K562 (cell line): ENCODE results near the gene RNF150. TPM values are rescaled to one million over a fixed set of nuclear protein-coding genes. Genes with fewer than 3 reads are reported as not detected.

ENCODE experiments used
- ATAC-seq: fragments of 200-7000 bp; cut with Tn5 transposase; 3 replicates; pipeline ENCODE4 v1.9.1; 2020; ENCODE audit warnings: moderate library complexity
- BruUV-seq: library from RNA; stranded (reverse); fragments of 400-500 nt; replicated peaks from 2 replicates; lab custom pipeline; 2021; lab: Mats Ljungman, UMichigan
- CTCF ChIA-PET: fragments of 300-600 bp; formaldehyde crosslinking; extraction: SDS; loops from one replicate; lab custom pipeline; 2021; ENCODE audit warnings: low intra/inter-chr PET ratio; lab: Yijun Ruan, JAX
- POLR2A ChIA-PET: fragments of 300-600, 350-650 bp; sonication (Branson Sonifier 250); formaldehyde crosslinking; extraction: SDS; loops from one replicate; lab custom pipeline; 2021; ENCODE audit warnings: antibody characterized with exemption, inconsistent platforms; lab: Yijun Ruan, JAX
- DNase-seq, 4 experiments: peaks; one replicate each; pipeline versions ENCODE4 v3.0.0 to v3.0.0-alpha.2; 2011 to 2018; ENCODE audit warnings: low spot score in 3 of 4, mixed read lengths in 3 of 4; ENCODE audit errors: extremely low read depth in 1 of 4
- FAIRE-seq: peaks from 2 replicates; lab custom pipeline; 2011; peaks lifted over from hg19 to GRCh38; lab: Jason Lieb, UNC
- H2AFZ ChIP-seq: 2 replicates; pipeline ENCODE4 v1.6.0; 2011; ENCODE audit warnings: low read depth, low read length, control low read depth, inconsistent platforms
- H3K27ac ChIP-seq: fragments of 200-600 bp; 3 replicates; pipeline ENCODE4 v1.8.0; 2011; ENCODE audit warnings: low read depth, mild to moderate bottlenecking, control low read depth, inconsistent platforms, low read length, moderate library complexity, mixed read lengths; ENCODE audit errors: extremely low read depth
- H3K27me3 ChIP-seq, 2 experiments: fragments of 300-600 bp in 1 of 2; 2 replicates in 1 of 2; 3 replicates in 1 of 2; pipeline versions ENCODE4 v1.6.0 to v1.8.0; 2011; ENCODE audit warnings: inconsistent platforms in 2 of 2, low read length in 2 of 2, mild to moderate bottlenecking in 1 of 2, mixed read lengths in 1 of 2, moderate library complexity in 1 of 2; ENCODE audit not compliant: control insufficient read depth in 2 of 2, insufficient read depth in 2 of 2
- H3K36me3 ChIP-seq: fragments of 300-600 bp; 3 replicates; pipeline ENCODE4 v1.8.0; 2011; ENCODE audit warnings: mild to moderate bottlenecking, low read length, inconsistent platforms; ENCODE audit not compliant: control insufficient read depth, insufficient read depth
- H3K4me1 ChIP-seq, 2 experiments: fragments of 200-600 bp in 1 of 2; replicated peaks in 1 of 2; 2 replicates in 1 of 2; 3 replicates in 1 of 2; pipeline versions ENCODE4 v1.5.1 to v1.8.0; 2011; ENCODE audit warnings: inconsistent platforms in 2 of 2, low read length in 2 of 2, mild to moderate bottlenecking in 1 of 2, mixed read lengths in 1 of 2, moderate library complexity in 1 of 2; ENCODE audit not compliant: control insufficient read depth in 2 of 2, insufficient read depth in 2 of 2
- H3K4me2 ChIP-seq: 2 replicates; pipeline ENCODE4 v1.6.1; 2011; ENCODE audit warnings: low read length, control low read depth, inconsistent platforms, mixed read lengths; ENCODE audit not compliant: insufficient read depth
- H3K4me3 ChIP-seq: fragments of 200-600 bp; sonication (generic), shearing (Covaris generic); 2 replicates; pipeline ENCODE4 v1.5.1; 2016; ENCODE audit warnings: control low read depth, inconsistent platforms
- H3K79me2 ChIP-seq: fragments of 200-600 bp; 3 replicates; pipeline ENCODE4 v1.8.0; 2011; ENCODE audit warnings: low read length, inconsistent platforms; ENCODE audit not compliant: control insufficient read depth, insufficient read depth
- H3K9ac ChIP-seq, 2 experiments: 2 replicates each; pipeline versions ENCODE4 v1.6.0 to v1.6.1; 2011; ENCODE audit warnings: low read depth in 2 of 2, low read length in 2 of 2, control low read depth in 1 of 2, inconsistent platforms in 1 of 2, mild to moderate bottlenecking in 1 of 2, mixed read lengths in 1 of 2; ENCODE audit not compliant: insufficient read depth in 1 of 2
- H3K9me1 ChIP-seq: one replicate; pipeline ENCODE4 v1.6.0; 2011; ENCODE audit warnings: inconsistent platforms, mild to moderate bottlenecking, low read length, moderate library complexity; ENCODE audit not compliant: control insufficient read depth, insufficient read depth
- H3K9me3 ChIP-seq: replicated peaks from 2 replicates; pipeline ENCODE4 v1.5.1; 2011; ENCODE audit warnings: low read depth, low read length, inconsistent platforms; ENCODE audit not compliant: control insufficient read depth, insufficient read depth
- H4K20me1 ChIP-seq: replicated peaks from 2 replicates; pipeline ENCODE4 v1.6.1; 2011; ENCODE audit warnings: low read length, inconsistent platforms, mixed read lengths; ENCODE audit not compliant: control insufficient read depth, insufficient read depth
- BACH1 ChIP-seq: fragments of 200-800 bp; sonication (Bioruptor generic); IDR thresholded peaks from 2 replicates; pipeline ENCODE4 v1.6.1; 2016; ENCODE audit warnings: missing genetic modification characterization, missing compliant biosample characterization
- ELF4 ChIP-seq: fragments of 450-650 bp; formaldehyde crosslinking; IDR thresholded peaks from 2 replicates; pipeline ENCODE4 v1.4.0; 2022; ENCODE audit warnings: missing genetic modification characterization
- EP400 ChIP-seq: fragments of 450-650 bp; IDR thresholded peaks from 2 replicates; pipeline ENCODE4 v1.6.1; 2017; ENCODE audit warnings: antibody characterized with exemption, mild to moderate bottlenecking, moderate library complexity
- HNRNPUL1 ChIP-seq: fragments of 200-400 bp; formaldehyde crosslinking; IDR thresholded peaks from 2 replicates; pipeline ENCODE4 v1.6.1; 2017; ENCODE audit warnings: low read length
- MCM2 ChIP-seq: fragments of 450-650 bp; IDR thresholded peaks from 2 replicates; pipeline ENCODE4 v1.6.1; 2017; ENCODE audit warnings: low read depth, mild to moderate bottlenecking
- RBM15 ChIP-seq: fragments of 200-400 bp; formaldehyde crosslinking; IDR thresholded peaks from 2 replicates; pipeline ENCODE4 v1.6.1; 2018; ENCODE audit warnings: mild to moderate bottlenecking, low read length, moderate library complexity; ENCODE audit not compliant: insufficient read depth
- SMC3 ChIP-seq: conservative IDR thresholded peaks from 2 replicates; pipeline ENCODE4 v1.6.1; 2011; ENCODE audit warnings: low read depth, low read length, improper control_type of control experiment; ENCODE audit not compliant: insufficient read depth
- ZNF431 ChIP-seq: sonication (generic); formaldehyde crosslinking; IDR thresholded peaks from 2 replicates; pipeline ENCODE4 v1.8.0; 2022; ENCODE audit warnings: mild to moderate bottlenecking, missing genetic modification reagents
- ZNF586 ChIP-seq: fragments of 450-650 bp; formaldehyde crosslinking; conservative IDR thresholded peaks from 2 replicates; pipeline ENCODE4 v1.4.0; 2020; ENCODE audit warnings: mild to moderate bottlenecking, moderate library complexity
- WGBS: fragments of 100-300 bp; shearing (Covaris generic); methylation state at CpG from one replicate; pipeline ENCODE4 v1.1.6; 2016; ENCODE audit warnings: low coverage, mixed read lengths; ENCODE audit not compliant: insufficient coverage; ENCODE audit errors: missing lambda C conversion rate; 5-methylcytosine and 5-hydroxymethylcytosine counted together
- in situ Hi-C: fragments of 300-500 bp; cut with MboI; formaldehyde crosslinking; loops from 4 replicates; pipeline ENCODE4 v1.15.0; 2018; ENCODE audit warnings: inconsistent platforms, mixed read lengths
- intact Hi-C: fragments of 100-400 bp; cut with micrococcal nuclease; formaldehyde crosslinking; loops from 2 replicates; pipeline ENCODE4 v1.14.2; 2022
- polyA plus RNA-seq, 8 experiments: library from polyadenylated mRNA; depleted of rRNA in 4 of 8; stranded (reverse) in 5 of 8; unstranded in 3 of 8; fragments of >200 nt; fragmentation: Nextera tagmentation in 2 of 8; fragmentation: Illumina TruSeq in 1 of 8; extraction: Ambion mirVana in 2 of 8; extraction: Trizol in 1 of 8; gene quantifications; 2 replicates each; pipeline versions ENCODE4 v1.2.1 to v1.2.3, GENCODE V29; 2011 to 2014; ENCODE audit warnings: inconsistent platforms in 1 of 8, missing spikeins in 1 of 8
- total RNA-seq, 7 experiments: library from RNA; depleted of rRNA in 6 of 7; stranded (reverse); fragments of >200 nt in 6 of 7; fragmentation: Illumina TruSeq in 2 of 7; extraction: Trizol in 2 of 7; gene quantifications; 2 replicates each; pipeline versions ENCODE4 v1.2.1 to v1.2.3, GENCODE V29; 2011 to 2021; ENCODE audit warnings: low replicate concordance in 1 of 7
- TF ChIP-seq, protein P1 (sequence below): fragments of 250-450 bp; sonication (Bioruptor Pico); IDR thresholded peaks from 2 replicates; pipeline ENCODE4 v1.4.0; 2020; ENCODE audit warnings: mild to moderate bottlenecking, moderate library complexity
- TF ChIP-seq, protein P2 (sequence below): IDR thresholded peaks from 2 replicates; pipeline ENCODE4 v1.6.1; 2011; ENCODE audit warnings: borderline replicate concordance, low read depth, mild to moderate bottlenecking, moderate library complexity, low read length; ENCODE audit not compliant: insufficient read depth, poor library complexity, severe bottlenecking
- TF ChIP-seq, protein P3 (sequence below): fragments of 250-450 bp; sonication (Bioruptor Pico); IDR thresholded peaks from 2 replicates; pipeline ENCODE4 v1.5.0; 2021
- TF ChIP-seq, protein P4 (sequence below): sonication (generic); formaldehyde crosslinking; IDR thresholded peaks from 2 replicates; pipeline ENCODE4 v1.8.0; 2022; ENCODE audit warnings: mild to moderate bottlenecking, missing genetic modification reagents

RNF150 gene
- total and polyA plus RNA-seq, 9 of the 15 experiments (the other 6 are each of a cell fraction or from before 2014, with no cell fraction given), result 0.09 TPM; not detected in 8

DNA sequence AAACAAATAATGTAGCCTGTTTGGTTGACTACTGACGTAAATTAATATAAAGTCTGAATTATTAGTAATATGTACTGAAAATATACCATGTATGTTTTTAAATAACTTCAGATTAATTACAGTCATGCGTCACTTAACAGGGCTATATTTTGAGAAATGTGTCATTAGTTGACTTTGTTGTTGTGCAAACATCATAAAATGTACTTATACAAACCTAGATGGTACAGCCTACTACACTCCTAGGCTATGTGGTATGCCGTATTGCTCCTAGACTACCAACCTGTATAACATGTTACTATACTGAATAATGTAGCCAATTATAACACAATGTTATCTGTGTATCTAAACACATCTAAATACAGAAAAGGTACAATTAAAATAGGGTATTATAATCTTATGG lies 66.6 kb downstream of the RNF150 start (continued):
- TF ChIP-seq, protein P1, sequence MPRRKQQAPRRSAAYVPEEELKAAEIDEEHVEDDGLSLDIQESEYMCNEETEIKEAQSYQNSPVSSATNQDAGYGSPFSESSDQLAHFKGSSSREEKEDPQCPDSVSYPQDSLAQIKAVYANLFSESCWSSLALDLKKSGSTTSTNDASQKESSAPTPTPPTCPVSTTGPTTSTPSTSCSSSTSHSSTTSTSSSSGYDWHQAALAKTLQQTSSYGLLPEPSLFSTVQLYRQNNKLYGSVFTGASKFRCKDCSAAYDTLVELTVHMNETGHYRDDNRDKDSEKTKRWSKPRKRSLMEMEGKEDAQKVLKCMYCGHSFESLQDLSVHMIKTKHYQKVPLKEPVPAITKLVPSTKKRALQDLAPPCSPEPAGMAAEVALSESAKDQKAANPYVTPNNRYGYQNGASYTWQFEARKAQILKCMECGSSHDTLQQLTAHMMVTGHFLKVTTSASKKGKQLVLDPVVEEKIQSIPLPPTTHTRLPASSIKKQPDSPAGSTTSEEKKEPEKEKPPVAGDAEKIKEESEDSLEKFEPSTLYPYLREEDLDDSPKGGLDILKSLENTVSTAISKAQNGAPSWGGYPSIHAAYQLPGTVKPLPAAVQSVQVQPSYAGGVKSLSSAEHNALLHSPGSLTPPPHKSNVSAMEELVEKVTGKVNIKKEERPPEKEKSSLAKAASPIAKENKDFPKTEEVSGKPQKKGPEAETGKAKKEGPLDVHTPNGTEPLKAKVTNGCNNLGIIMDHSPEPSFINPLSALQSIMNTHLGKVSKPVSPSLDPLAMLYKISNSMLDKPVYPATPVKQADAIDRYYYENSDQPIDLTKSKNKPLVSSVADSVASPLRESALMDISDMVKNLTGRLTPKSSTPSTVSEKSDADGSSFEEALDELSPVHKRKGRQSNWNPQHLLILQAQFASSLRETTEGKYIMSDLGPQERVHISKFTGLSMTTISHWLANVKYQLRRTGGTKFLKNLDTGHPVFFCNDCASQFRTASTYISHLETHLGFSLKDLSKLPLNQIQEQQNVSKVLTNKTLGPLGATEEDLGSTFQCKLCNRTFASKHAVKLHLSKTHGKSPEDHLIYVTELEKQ (CRISPR knock-in tag), result no peak
- TF ChIP-seq HNRNPUL1, result no peak

DNA sequence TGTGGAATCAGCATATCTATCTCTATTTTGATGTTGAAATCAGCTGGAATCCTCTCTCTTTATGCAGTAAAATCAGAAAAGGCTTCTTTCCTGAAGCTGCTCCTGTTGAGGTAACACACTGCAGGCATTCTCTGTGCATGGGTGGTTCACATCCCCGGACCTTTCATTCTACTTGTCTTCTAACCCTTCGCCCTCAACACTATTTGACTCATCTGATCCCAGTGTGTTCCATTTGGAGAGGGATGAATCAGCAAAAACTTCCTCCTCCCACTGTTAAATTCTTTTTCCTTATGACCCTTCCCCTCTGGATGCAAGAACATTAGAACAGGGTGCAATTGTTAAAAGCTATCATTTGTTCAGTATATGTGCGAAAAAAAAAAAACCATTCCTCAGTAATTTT lies 67.4 kb downstream of the RNF150 start:
- WGBS, result 0% methylated on average over 3 of the region's 3 CpGs

More for the DNA sequence above, 67.4 kb downstream of the RNF150 start:
- ATAC-seq (no peak), FAIRE-seq (no peak), DNase-seq (no peak)
- no peak for TF ChIP-seq ZNF586 (CRISPR knock-in tag)
- TF ChIP-seq, protein P2, sequence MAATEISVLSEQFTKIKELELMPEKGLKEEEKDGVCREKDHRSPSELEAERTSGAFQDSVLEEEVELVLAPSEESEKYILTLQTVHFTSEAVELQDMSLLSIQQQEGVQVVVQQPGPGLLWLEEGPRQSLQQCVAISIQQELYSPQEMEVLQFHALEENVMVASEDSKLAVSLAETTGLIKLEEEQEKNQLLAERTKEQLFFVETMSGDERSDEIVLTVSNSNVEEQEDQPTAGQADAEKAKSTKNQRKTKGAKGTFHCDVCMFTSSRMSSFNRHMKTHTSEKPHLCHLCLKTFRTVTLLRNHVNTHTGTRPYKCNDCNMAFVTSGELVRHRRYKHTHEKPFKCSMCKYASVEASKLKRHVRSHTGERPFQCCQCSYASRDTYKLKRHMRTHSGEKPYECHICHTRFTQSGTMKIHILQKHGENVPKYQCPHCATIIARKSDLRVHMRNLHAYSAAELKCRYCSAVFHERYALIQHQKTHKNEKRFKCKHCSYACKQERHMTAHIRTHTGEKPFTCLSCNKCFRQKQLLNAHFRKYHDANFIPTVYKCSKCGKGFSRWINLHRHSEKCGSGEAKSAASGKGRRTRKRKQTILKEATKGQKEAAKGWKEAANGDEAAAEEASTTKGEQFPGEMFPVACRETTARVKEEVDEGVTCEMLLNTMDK, result no peak
- TF ChIP-seq SMC3, result no peak
- TF ChIP-seq ELF4 (CRISPR knock-in tag), result no peak
- TF ChIP-seq, protein P3, sequence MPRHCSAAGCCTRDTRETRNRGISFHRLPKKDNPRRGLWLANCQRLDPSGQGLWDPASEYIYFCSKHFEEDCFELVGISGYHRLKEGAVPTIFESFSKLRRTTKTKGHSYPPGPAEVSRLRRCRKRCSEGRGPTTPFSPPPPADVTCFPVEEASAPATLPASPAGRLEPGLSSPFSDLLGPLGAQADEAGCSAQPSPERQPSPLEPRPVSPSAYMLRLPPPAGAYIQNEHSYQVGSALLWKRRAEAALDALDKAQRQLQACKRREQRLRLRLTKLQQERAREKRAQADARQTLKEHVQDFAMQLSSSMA (CRISPR knock-in tag), result no peak
- no peak for TF ChIP-seq ZNF431 (CRISPR knock-in tag)
- TF ChIP-seq, protein P4, sequence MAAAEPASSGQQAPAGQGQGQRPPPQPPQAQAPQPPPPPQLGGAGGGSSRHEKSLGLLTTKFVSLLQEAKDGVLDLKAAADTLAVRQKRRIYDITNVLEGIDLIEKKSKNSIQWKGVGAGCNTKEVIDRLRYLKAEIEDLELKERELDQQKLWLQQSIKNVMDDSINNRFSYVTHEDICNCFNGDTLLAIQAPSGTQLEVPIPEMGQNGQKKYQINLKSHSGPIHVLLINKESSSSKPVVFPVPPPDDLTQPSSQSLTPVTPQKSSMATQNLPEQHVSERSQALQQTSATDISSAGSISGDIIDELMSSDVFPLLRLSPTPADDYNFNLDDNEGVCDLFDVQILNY (CRISPR knock-in tag), result no peak
- no peak for TF ChIP-seq BACH1 (tag)
- TF ChIP-seq EP400, result no peak
- no peak for TF ChIP-seq RBM15
- TF ChIP-seq MCM2, result no peak
- Histone ChIP-seq H3K4me1 (no peaks in the 10 kb centered on the region), H3K27ac (no peak overlapping the region), H2AFZ (no peak overlapping the region), H3K4me2 (no peak overlapping the region), H3K36me3 (no peaks in the 10 kb centered on the region), H3K27me3 (no peaks in the 10 kb centered on the region), H3K9me1 (no peaks in the 10 kb centered on the region), H3K9ac (no peak overlapping the region), H3K79me2 (no peaks in the 10 kb centered on the region), H4K20me1 (no peaks in the 10 kb centered on the region), H3K4me3 (no peak overlapping the region), H3K9me3 (no peaks in the 10 kb centered on the region)
- ChIA-PET CTCF (no interaction called here), POLR2A (no interaction called here)
- intact Hi-C loops (no loop called here), in situ Hi-C loops (no loop called here)
- BruUV-seq, result no TSS peak
